ENCODE data around the gene LARGE1.

LARGE1 gene

GRCh38 chr22:33896575-33897447, 23.5 kb downstream of the LARGE1 start:
- H3K4me3 ChIP-seq (ENCODE audit: low read depth, low read length): no peak overlapping the region
- in situ Hi-C loops (cut with HindIII; ENCODE audit: low sequenced_read_pairs): no loop called here
- no peak for TF ChIP-seq CTCF (IDR thresholded peaks at IDR 0.05; ENCODE audit: low read depth, low read length)
- DNase-seq (ENCODE audit: low read depth, low spot score): no peak

GRCh38 chr22:33896154-33896553, 24.1 kb downstream of the LARGE1 start:
- in situ Hi-C loops (cut with HindIII; ENCODE audit: low sequenced_read_pairs): no loop called here
- no peak for DNase-seq (ENCODE audit: low read depth, low spot score)
- no peak for TF ChIP-seq CTCF (IDR thresholded peaks at IDR 0.05; ENCODE audit: low read depth, low read length)
- H3K4me3 ChIP-seq (ENCODE audit: low read depth, low read length): no peak overlapping the region

- in situ Hi-C loops (cut with HindIII; ENCODE audit: low sequenced_read_pairs): no loop called here
- no peak for TF ChIP-seq CTCF (IDR thresholded peaks at IDR 0.05; ENCODE audit: low read depth, low read length)
- no peak for DNase-seq (ENCODE audit: low read depth, low spot score)
- no peak overlapping the region for H3K4me3 ChIP-seq (ENCODE audit: low read depth, low read length)
Measured at GRCh38 chr22:33895444-33895843, 24.8 kb downstream of the LARGE1 start.

GRCh38 chr22:33894515-33894914, 25.8 kb downstream of the LARGE1 start:
- in situ Hi-C loops (cut with HindIII; ENCODE audit: low sequenced_read_pairs): no loop called here
- DNase-seq (ENCODE audit: low read depth, low spot score): no peak
- no peak for TF ChIP-seq CTCF (IDR thresholded peaks at IDR 0.05; ENCODE audit: low read depth, low read length)

GRCh38 chr22:33894036-33894435, 26.2 kb downstream of the LARGE1 start:
- no peak for TF ChIP-seq CTCF (IDR thresholded peaks at IDR 0.05; ENCODE audit: low read depth, low read length)
- H3K4me3 ChIP-seq (ENCODE audit: low read depth, low read length): no peak overlapping the region
- in situ Hi-C loops (cut with HindIII; ENCODE audit: low sequenced_read_pairs): no loop called here
- DNase-seq (ENCODE audit: low read depth, low spot score): no peak

More at GRCh38 chr22:33894515-33894914, 25.8 kb downstream of the LARGE1 start:
- H3K4me3 ChIP-seq (ENCODE audit: low read depth, low read length): no peak overlapping the region

GRCh38 chr22:33893512-33893911, 26.8 kb downstream of the LARGE1 start:
- no peak for DNase-seq (ENCODE audit: low read depth, low spot score)
- TF ChIP-seq CTCF (IDR thresholded peaks at IDR 0.05; ENCODE audit: low read depth, low read length): no peak
- in situ Hi-C loops (cut with HindIII; ENCODE audit: low sequenced_read_pairs): no loop called here

More at GRCh38 chr22:33893512-33893911, 26.8 kb downstream of the LARGE1 start:
- no peak overlapping the region for H3K4me3 ChIP-seq (ENCODE audit: low read depth, low read length)

Measured in astrocyte of the spinal cord (primary cell).